H1 (cell line): Measurements from ENCODE around the gene UPF2. TPM values are rescaled to one million over a fixed set of nuclear protein-coding genes. Genes with fewer than 3 reads are reported as not detected.

ENCODE experiments used
- ASH2L ChIP-seq: fragments of 200-600, 300-600 bp; sonication (generic); IDR thresholded peaks from one replicate; pipeline ENCODE4 v1.7.1; 2017; ENCODE audit warnings: low read length
- ATF2 ChIP-seq: IDR thresholded peaks from 2 replicates; pipeline ENCODE4 v1.6.1; 2012; ENCODE audit warnings: low read length, inconsistent platforms
- BCL11A ChIP-seq, 2 experiments: IDR thresholded peaks; one replicate each; pipeline ENCODE4 v1.6.1; 2011; ENCODE audit warnings: low read depth in 2 of 2, low read length in 2 of 2, mild to moderate bottlenecking in 2 of 2
- BRCA1 ChIP-seq: IDR thresholded peaks from 2 replicates; pipeline ENCODE4 v1.6.1; 2012; ENCODE audit warnings: low read depth, low read length, improper control_type of control experiment
- CEBPB ChIP-seq: IDR thresholded peaks from 2 replicates; pipeline ENCODE4 v1.6.1; 2012; ENCODE audit warnings: low read depth, low read length
- EGR1 ChIP-seq: IDR thresholded peaks from 2 replicates; pipeline ENCODE4 v1.6.1; 2011; ENCODE audit warnings: low read depth, low read length, borderline replicate concordance
- GABPA ChIP-seq: IDR thresholded peaks from 2 replicates; pipeline ENCODE4 v1.6.1; 2011; ENCODE audit warnings: mild to moderate bottlenecking, low read length, moderate library complexity, borderline replicate concordance; ENCODE audit not compliant: insufficient read depth
- KDM4A ChIP-seq: IDR thresholded peaks from one replicate; pipeline ENCODE4 v1.7.1; 2012; ENCODE audit warnings: low read depth, mild to moderate bottlenecking, moderate library complexity, low read length, inconsistent platforms; ENCODE audit not compliant: severe bottlenecking
- KDM5A ChIP-seq: fragments of 200-600 bp; IDR thresholded peaks from 2 replicates; pipeline ENCODE4 v1.7.1; 2012; ENCODE audit warnings: mild to moderate bottlenecking, low read length, inconsistent platforms, mixed read lengths
- PHF8 ChIP-seq: fragments of 200-600 bp; sonication (generic); conservative IDR thresholded peaks from 2 replicates; pipeline ENCODE4 v1.7.1; 2012; ENCODE audit warnings: low read depth, mild to moderate bottlenecking, inconsistent platforms, low read length, moderate library complexity
- POLR2AphosphoS5 ChIP-seq: IDR thresholded peaks from 2 replicates; pipeline ENCODE4 v1.6.1; 2011; ENCODE audit warnings: low read depth, low read length
- RAD21 ChIP-seq, 2 experiments: IDR thresholded peaks in 1 of 2; conservative IDR thresholded peaks in 1 of 2; 2 replicates each; pipeline ENCODE4 v1.6.1; 2011; ENCODE audit warnings: low read depth in 2 of 2, low read length in 2 of 2, improper control_type of control experiment in 1 of 2, inconsistent platforms in 1 of 2, mild to moderate bottlenecking in 1 of 2, moderate library complexity in 1 of 2
- SP2 ChIP-seq: IDR thresholded peaks from 2 replicates; pipeline ENCODE4 v1.6.1; 2012; ENCODE audit warnings: mild to moderate bottlenecking, low read length, inconsistent platforms
- SP4 ChIP-seq: IDR thresholded peaks from 2 replicates; pipeline ENCODE4 v1.6.1; 2012; ENCODE audit warnings: low read length, inconsistent platforms
- TBP ChIP-seq: IDR thresholded peaks from 2 replicates; pipeline ENCODE4 v1.6.1; 2011; ENCODE audit warnings: low read depth, low read length, improper control_type of control experiment
- TCF12 ChIP-seq: IDR thresholded peaks from 2 replicates; pipeline ENCODE4 v1.6.1; 2011; ENCODE audit warnings: low read depth, mild to moderate bottlenecking, low read length
- ZNF274 ChIP-seq: IDR thresholded peaks from 2 replicates; pipeline ENCODE4 v1.7.0; 2012; ENCODE audit warnings: low read length, borderline replicate concordance; ENCODE audit errors: extremely low read depth
- polyA plus RNA-seq, 7 experiments: library from polyadenylated mRNA; depleted of rRNA in 3 of 7; stranded (reverse) in 5 of 7; unstranded in 2 of 7; fragments of >200 nt in 5 of 7; fragments of 200-250 nt in 2 of 7; gene quantifications; 1 replicate in 5 of 7; 2 replicates in 1 of 7; 4 replicates in 1 of 7; pipeline versions ENCODE4 v1.2.1 to v1.2.3, GENCODE V29; 2011 to 2013; ENCODE audit warnings: missing spikeins in 2 of 7, mixed read lengths in 2 of 7
- total RNA-seq: library from RNA; stranded (reverse); fragmentation: NEBNext Ultra II Directional; extraction: Animal tissue kit (Norgen Biotek cat#: 25700); gene quantifications from 2 replicates; pipeline ENCODE4 v1.2.1, GENCODE V29; 2021
- TF ChIP-seq, protein P1 (sequence below): IDR thresholded peaks from 2 replicates; pipeline ENCODE4 v1.6.1; 2011; ENCODE audit warnings: low read length, improper control_type of control experiment
- TF ChIP-seq, protein P2 (sequence below): IDR thresholded peaks from 2 replicates; pipeline ENCODE4 v1.6.1; 2011; ENCODE audit warnings: low read depth, mild to moderate bottlenecking, low read length; ENCODE audit not compliant: insufficient read depth
- TF ChIP-seq, protein P3 (sequence below): IDR thresholded peaks from 2 replicates; pipeline ENCODE4 v1.6.1; 2012; ENCODE audit warnings: inconsistent platforms

Gene UPF2
- total and polyA plus RNA-seq, 2 of the 8 experiments (the other 6 are each of a cell fraction or from before 2014, with no cell fraction given), result 6.2 to 32.8 TPM

DNA sequence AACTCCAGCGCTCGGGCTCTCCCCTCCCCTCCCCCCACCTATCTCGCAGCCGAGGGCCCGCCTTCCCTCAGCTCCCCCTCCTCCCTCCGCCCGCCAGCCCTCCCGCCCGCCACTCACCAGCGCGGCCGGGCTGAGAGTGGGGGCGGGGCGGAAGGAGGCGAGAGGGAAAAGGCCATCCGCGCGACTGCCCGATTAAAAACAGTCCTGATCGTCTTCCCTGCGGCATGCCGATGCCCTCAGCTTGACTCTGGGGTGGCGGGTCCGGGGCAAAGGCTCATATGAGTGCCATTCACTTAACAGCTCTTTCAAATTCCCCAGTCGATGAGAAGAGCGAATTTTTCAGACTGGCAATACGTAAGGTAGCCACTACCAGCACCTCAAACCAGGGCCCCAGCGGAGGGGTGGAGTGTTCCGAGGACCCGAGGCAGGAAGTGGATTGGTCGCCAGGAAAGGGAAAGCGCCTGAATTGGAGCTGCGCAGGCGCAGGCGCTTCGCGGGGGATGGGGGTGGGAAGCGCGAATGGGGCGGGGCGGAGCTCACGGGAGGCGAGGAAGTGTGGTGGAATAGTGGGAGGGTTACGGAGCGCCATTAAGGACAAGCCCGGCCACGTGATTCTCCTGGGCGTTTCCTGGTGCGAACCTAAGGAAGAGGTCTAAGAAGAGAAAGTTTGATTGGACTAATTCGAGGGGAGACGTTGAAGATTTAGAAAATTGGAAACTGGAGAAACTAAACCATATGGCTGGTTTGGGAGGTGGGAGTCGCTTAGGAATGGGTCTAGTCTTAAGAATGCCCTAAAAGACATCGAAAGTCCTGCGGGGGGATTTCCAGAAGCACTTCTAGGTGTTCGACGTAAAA, at the start of gene UPF2 (continued):
- TF ChIP-seq SP4 (peak; percentile 99), PHF8 (no peak; the same call in 1 of the 2 replicates), BCL11A (IDR thresholded peaks at IDR 0.05; ENCODE audit: low read depth in 2 of 2, low read length in 2 of 2) (no peak), POLR2AphosphoS5 (no peak), KDM5A (no peak), ATF2 (no peak), RAD21 (IDR thresholded peaks at IDR 0.05 in 1 of 2, conservative IDR thresholded peaks at IDR 0.05 in 1 of 2; ENCODE audit: low read depth in 2 of 2, low read length in 2 of 2) (no peak), TBP (peak; percentile 48; the same call in 1 of the 2 replicates), ASH2L (no peak), GABPA (no peak), EGR1 (0 out of 2 replicates have a peak, but pooled peaks have one; percentile 11), KDM4A (no peak), TCF12 (no peak), ZNF274 (no peak), SP2 (no peak), BRCA1 (no peak), CEBPB (no peak)
- TF ChIP-seq, protein P1, sequence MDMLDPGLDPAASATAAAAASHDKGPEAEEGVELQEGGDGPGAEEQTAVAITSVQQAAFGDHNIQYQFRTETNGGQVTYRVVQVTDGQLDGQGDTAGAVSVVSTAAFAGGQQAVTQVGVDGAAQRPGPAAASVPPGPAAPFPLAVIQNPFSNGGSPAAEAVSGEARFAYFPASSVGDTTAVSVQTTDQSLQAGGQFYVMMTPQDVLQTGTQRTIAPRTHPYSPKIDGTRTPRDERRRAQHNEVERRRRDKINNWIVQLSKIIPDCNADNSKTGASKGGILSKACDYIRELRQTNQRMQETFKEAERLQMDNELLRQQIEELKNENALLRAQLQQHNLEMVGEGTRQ, result peak; percentile 84
- TF ChIP-seq, protein P2, sequence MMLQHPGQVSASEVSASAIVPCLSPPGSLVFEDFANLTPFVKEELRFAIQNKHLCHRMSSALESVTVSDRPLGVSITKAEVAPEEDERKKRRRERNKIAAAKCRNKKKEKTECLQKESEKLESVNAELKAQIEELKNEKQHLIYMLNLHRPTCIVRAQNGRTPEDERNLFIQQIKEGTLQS, result 0 out of 2 replicates have a peak, but pooled peaks have one; percentile 15
- TF ChIP-seq, protein P3, sequence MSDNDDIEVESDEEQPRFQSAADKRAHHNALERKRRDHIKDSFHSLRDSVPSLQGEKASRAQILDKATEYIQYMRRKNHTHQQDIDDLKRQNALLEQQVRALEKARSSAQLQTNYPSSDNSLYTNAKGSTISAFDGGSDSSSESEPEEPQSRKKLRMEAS, result peak; percentile 95
